AG04449 (cell line): ENCODE measurements around the gene LRRC8D.

ENCODE experiments used
- CTCF ChIA-PET: fragments of 350-600 bp; formaldehyde crosslinking; extraction: SDS; loops from one replicate; lab custom pipeline; 2021; ENCODE audit warnings: antibody characterized with exemption; lab: Yijun Ruan, JAX
- POLR2A ChIA-PET: fragments of 400-600, 350-600 bp; formaldehyde crosslinking; extraction: SDS; loops from one replicate; lab custom pipeline; 2020; ENCODE audit warnings: antibody characterized with exemption, inconsistent platforms; lab: Yijun Ruan, JAX
- DNase-seq: peaks from one replicate; pipeline ENCODE4 v3.0.0-alpha.2; 2010; ENCODE audit warnings: low read depth, low spot score
- H3K4me3 ChIP-seq: 2 replicates; pipeline ENCODE4 v1.5.1; 2011; ENCODE audit warnings: low read depth, mild to moderate bottlenecking, control low read depth, low read length
- CTCF ChIP-seq: IDR thresholded peaks from one replicate; pipeline ENCODE4 v1.5.1; 2011; ENCODE audit warnings: mild to moderate bottlenecking, moderate library complexity, low read length, control low read depth, inconsistent platforms; ENCODE audit not compliant: insufficient read depth; ENCODE audit errors: missing control alignments

The LRRC8D gene

GRCh38 chr1:89810880-89811279 lies 10.0 kb upstream of the LRRC8D start:
- no peak for DNase-seq
- H3K4me3 ChIP-seq = no peak overlapping the region
- ChIA-PET POLR2A (no interaction called here), CTCF (interaction anchor here (2.7 kb wide), 1 partner anchor 177 kb away, joined by 27 read pairs; no protein-coding TSS in a partner anchor)
- no peak for TF ChIP-seq CTCF

- H3K4me3 ChIP-seq = no peak overlapping the region
- POLR2A ChIA-PET = no interaction called here
- no peak for DNase-seq
- no peak for TF ChIP-seq CTCF
- CTCF ChIA-PET = interaction anchor here (0.9 to 2.7 kb wide), 6 partner anchors 9 to 175 kb away, joined by 3 to 27 read pairs (median 6); no protein-coding TSS in a partner anchor
These were observed 7.8 kb upstream of the LRRC8D start for GRCh38 chr1:89812992-89813391.

GRCh38 chr1:89815040-89815439 lies 5.8 kb upstream of the LRRC8D start:
- ChIA-PET POLR2A (interaction anchor here (0.6 kb wide), 1 partner anchor 28 kb away, joined by 3 read pairs; no protein-coding TSS in a partner anchor), CTCF (interaction anchor here (1.4 to 1.9 kb wide), 2 partner anchors 12 to 13 kb away, joined by 3 to 5 read pairs; no protein-coding TSS in a partner anchor)
- H3K4me3 ChIP-seq = no peak overlapping the region
- no peak for DNase-seq
- no peak for TF ChIP-seq CTCF

- ChIA-PET POLR2A (no interaction called here), CTCF (interaction anchor here (0.7 to 1.9 kb wide), 3 partner anchors 9 to 13 kb away, joined by 3 to 5 read pairs (median 3); no protein-coding TSS in a partner anchor)
- no peak overlapping the region for H3K4me3 ChIP-seq
- no peak for TF ChIP-seq CTCF
- no peak for DNase-seq
These were observed 5.2 kb upstream of the LRRC8D start for GRCh38 chr1:89815611-89816010.

- ChIA-PET POLR2A (no interaction called here), CTCF (interaction anchor here (0.7 to 1.9 kb wide), 2 partner anchors 9 to 14 kb away, joined by 3 to 5 read pairs; no protein-coding TSS in a partner anchor)
- H3K4me3 ChIP-seq = no peak overlapping the region
- TF ChIP-seq CTCF = no peak
- no peak for DNase-seq
These were observed 4.5 kb upstream of the LRRC8D start for GRCh38 chr1:89816366-89816765.

- H3K4me3 ChIP-seq = peak overlapping the region; percentile 69
- ChIA-PET POLR2A (interaction anchor here (1.1 kb wide), 2 partner anchors 11 to 22 kb away, joined by 3 to 5 read pairs; no protein-coding TSS in a partner anchor), CTCF (interaction anchor here (0.8 to 3.2 kb wide), 8 partner anchors 9 to 166 kb away, joined by 3 to 20 read pairs (median 3); no protein-coding TSS in a partner anchor)
- no peak for TF ChIP-seq CTCF
- DNase-seq = no peak
These were observed 683 bp downstream of the LRRC8D start for GRCh38 chr1:89821322-89822108.
